ENCODE measurements around the gene ADCY5. TPM values are rescaled to one million over a fixed set of nuclear protein-coding genes. Genes with fewer than 3 reads are reported as not detected.
"Not testable (repeated sequence)": the region's sequence is repeated elsewhere in the genome, so short reads cannot be mapped to it uniquely, and the experiment has no call there.

Gene ADCY5
- under 0.01 and 0.41 TPM in 2 replicates for total RNA-seq (ENCODE audit: low replicate concordance)

GRCh38 chr3:123448536-123449101, at the start of gene ADCY5:
ADCY5 (minus strand) TSS chr3:123449090; CDS start chr3:123448545, 545 bp downstream.
- DNase-seq (ENCODE audit: low read depth) = no peak
- TF ChIP-seq CTCF (IDR thresholded peaks at IDR 0.05; ENCODE audit: insufficient read depth, low read length) = no peak
- peak within 1 kb of the TSS; percentile 60 for H3K4me3 ChIP-seq (ENCODE audit: low read depth, low read length)

GRCh38 chr3:123493912-123494311, 45.0 kb upstream of the ADCY5 start:
- TF ChIP-seq CTCF (IDR thresholded peaks at IDR 0.05; ENCODE audit: insufficient read depth, low read length) = no peak
- no peak for DNase-seq (ENCODE audit: low read depth)
- H3K4me3 ChIP-seq (ENCODE audit: low read depth, low read length) = no peak overlapping the region

- no peak for TF ChIP-seq CTCF (IDR thresholded peaks at IDR 0.05; ENCODE audit: insufficient read depth, low read length)
- H3K4me3 ChIP-seq (ENCODE audit: low read depth, low read length) = no peak overlapping the region
- no peak for DNase-seq (ENCODE audit: low read depth)
Measured at GRCh38 chr3:123491966-123492587, 43.2 kb upstream of the ADCY5 start.

- DNase-seq (ENCODE audit: low read depth) = peak; percentile 75
- no peak overlapping the region for H3K4me3 ChIP-seq (ENCODE audit: low read depth, low read length)
- peak; percentile 94 for TF ChIP-seq CTCF (IDR thresholded peaks at IDR 0.05; ENCODE audit: insufficient read depth, low read length)
Measured at GRCh38 chr3:123489400-123490004, 40.6 kb upstream of the ADCY5 start.

GRCh38 chr3:123488645-123489347, 39.9 kb upstream of the ADCY5 start:
- DNase-seq (ENCODE audit: low read depth) = no peak
- TF ChIP-seq CTCF (IDR thresholded peaks at IDR 0.05; ENCODE audit: insufficient read depth, low read length) = no peak
- H3K4me3 ChIP-seq (ENCODE audit: low read depth, low read length) = no peak overlapping the region

GRCh38 chr3:123487063-123487462, 38.2 kb upstream of the ADCY5 start:
- not testable (repeated sequence) for DNase-seq (ENCODE audit: low read depth)

GRCh38 chr3:123486460-123486859, 37.6 kb upstream of the ADCY5 start:
- H3K4me3 ChIP-seq (ENCODE audit: low read depth, low read length) = no peak overlapping the region
- no peak for TF ChIP-seq CTCF (IDR thresholded peaks at IDR 0.05; ENCODE audit: insufficient read depth, low read length)
- no peak for DNase-seq (ENCODE audit: low read depth)

More at GRCh38 chr3:123487063-123487462, 38.2 kb upstream of the ADCY5 start:
- H3K4me3 ChIP-seq (ENCODE audit: low read depth, low read length) = not testable (repeated sequence)

All from fibroblast of the aortic adventitia (primary cell).